HG02852 (cell line): ENCODE measurements around the gene AFAP1.
A peak's percentile ranks its signal among the peaks of the same experiment; 100 is the strongest.

Experiments
- ATAC-seq: cut with Tn5 transposase; IDR thresholded peaks from one replicate; pipeline ENCODE4 v1.9.1; 2021; ENCODE audit warnings: mild to moderate bottlenecking, moderate library complexity; ENCODE audit not compliant: unreplicated experiment

The AFAP1 gene

GRCh38 chr4:7939377-7940108 is at the start of gene AFAP1:
TSS of gene AFAP1 (minus strand) at chr4:7939861. CDS start at chr4:7872078, 67,783 bp downstream.
- peak; percentile 93 for ATAC-seq

- no peak for ATAC-seq
Observed at GRCh38 chr4:7988437-7988836, 48.8 kb upstream of the AFAP1 start.

DNA sequence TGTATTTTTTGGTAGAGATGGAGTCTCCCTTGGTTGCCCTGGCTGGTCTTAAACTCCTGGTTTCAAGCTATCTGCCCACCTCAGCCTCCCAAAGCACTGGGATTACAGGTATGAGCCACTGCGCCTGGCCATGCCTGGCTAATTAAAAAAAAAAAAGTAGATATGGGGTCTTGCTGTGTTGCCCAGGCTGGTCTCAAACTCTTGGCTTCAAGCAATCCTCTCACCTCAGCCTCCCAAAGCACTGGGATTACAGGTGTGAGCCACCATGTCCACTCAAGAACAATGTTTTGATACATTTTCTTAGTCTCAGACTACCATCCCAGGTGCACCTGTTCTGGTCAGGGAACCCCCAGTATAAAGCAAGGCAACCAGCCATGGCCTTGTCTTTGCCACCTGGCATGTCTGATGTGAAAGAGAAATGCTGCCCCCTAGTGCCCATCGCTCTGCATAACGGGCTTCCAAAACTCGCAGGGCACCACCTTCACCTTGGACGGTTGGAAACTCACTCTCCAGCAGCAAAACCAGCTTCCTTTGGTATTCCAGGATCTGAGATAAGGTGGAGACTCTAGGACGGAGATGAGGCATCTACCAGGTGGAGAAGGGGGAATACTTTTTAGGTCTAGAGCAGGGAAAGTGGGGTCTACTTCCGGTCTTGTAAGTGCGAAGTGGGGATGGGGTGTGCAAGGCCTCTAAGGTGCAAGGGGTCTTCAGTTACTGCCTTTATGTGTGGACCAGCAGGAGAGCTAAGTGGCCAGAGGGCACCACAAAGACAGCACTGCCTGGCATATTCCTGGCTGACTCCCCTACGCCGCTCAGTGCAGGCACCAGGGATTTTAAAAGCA is 47.7 kb upstream of the AFAP1 start:
- peak; percentile 80 for ATAC-seq

GRCh38 chr4:7985891-7986441 is 46.3 kb upstream of the AFAP1 start:
- no peak for ATAC-seq

DNA sequence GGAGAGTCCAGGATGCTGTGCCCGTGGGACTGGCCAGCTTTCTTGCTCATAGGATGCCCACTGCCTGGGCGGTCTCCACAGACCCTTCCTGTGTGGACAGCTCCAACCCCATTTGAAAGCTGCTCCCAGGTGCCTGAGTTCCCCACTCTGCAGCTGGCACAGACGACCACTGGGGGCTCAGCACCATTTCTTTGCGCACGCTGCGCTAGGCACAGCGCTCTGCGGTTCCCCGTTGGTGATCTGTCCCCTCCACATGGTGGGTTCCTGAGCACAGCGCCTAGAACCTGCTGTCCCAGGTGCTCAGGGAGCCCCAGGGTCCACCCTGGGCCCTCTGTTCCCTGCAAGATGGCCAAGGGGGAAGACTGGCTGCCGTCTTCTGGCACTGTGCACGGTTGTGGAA is 45.4 kb upstream of the AFAP1 start:
- ATAC-seq, result no peak

- no peak for ATAC-seq
Observed at GRCh38 chr4:7984286-7984925, 44.7 kb upstream of the AFAP1 start.

GRCh38 chr4:7983296-7983695 is 43.6 kb upstream of the AFAP1 start:
- ATAC-seq, result no peak

GRCh38 chr4:7981738-7982394 is 42.2 kb upstream of the AFAP1 start:
- no peak for ATAC-seq

DNA sequence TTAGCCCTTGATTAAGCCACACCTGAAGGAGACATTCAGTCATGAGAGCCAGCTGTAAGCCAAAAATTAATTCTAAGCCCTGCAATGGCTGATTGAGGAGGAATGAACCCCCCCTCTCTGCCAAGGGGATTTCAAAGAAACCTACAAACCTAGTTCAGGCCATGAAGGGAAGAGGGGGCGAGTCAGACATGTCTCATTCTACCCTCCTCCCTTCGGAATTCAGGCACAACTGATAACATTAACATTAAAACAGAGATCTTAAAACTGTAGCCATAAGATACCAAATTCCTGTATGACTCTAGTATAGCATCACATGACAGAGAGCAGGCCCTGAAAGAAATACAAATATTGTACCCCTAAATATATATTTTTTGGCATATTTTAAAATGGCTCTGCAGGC is 40.4 kb upstream of the AFAP1 start:
- ATAC-seq, result no peak

DNA sequence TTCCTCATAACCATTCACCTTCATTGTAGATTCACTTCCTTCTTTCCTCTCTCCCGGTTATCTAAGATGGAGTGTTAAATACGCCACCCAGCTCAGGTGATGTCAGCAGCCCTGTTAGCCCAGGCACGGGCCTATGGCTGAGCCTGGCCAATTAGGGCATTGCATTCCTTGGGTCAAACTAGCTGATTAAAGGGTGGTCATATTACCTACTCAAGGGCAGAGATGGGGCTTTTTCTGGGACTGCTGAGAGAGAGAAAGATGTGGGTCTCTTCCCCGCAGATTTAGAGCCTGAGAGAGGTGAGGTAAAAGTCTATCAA is 39.9 kb upstream of the AFAP1 start:
- no peak for ATAC-seq

GRCh38 chr4:7978907-7979651 is 39.4 kb upstream of the AFAP1 start:
- no peak for ATAC-seq

DNA sequence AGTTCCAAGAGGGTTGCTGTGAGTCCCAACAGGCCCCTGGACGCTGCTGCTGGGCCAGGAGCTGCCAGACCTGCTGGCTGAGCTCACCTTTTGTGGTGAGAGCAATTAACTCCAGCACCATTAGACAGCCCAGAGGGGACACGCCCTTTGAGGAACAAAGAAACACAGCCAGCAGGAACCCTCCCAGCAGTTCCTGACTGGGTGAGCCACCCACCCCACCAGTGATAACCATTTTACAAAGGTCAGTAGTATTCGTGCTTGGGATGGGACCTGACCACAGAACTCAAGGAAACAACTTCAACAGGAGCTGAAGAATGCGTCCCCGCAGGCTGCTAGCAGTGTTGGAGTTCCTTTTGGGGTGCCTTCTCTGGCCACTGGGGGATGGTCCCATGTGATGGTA is 38.8 kb upstream of the AFAP1 start:
- ATAC-seq, result no peak

DNA sequence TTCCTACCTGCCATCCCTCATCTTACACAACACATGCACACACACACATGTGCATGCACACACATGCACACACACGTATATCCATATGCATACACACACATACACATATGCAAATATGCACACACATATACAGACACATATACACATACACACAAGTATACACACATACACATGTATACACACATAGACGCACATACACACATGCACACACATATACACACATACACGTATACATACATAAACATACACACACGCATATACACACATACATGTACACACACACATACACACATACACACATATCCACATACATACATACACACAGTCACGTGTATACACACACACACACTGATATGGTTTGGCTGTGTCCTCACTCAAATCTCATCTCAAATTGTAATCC is 37.0 kb upstream of the AFAP1 start:
- ATAC-seq, result no peak

DNA sequence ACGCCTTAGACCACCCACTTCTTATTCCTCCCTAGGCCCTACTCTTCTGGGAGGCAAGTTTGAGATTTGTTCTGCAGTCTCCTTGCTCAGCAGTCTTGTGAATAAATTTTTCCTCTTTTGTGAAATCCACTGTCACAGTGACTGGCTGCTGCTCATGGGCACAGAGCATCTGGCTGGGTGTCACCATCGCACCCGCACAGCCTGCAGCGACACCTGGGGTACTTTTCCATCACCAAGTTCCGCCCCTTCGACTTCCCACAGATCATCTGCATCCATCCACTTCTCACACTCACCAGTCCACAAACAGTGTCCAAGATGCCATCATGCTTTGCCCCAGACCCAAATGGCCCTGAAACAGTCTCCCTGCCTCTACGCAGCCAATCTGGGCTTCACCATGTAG is 36.4 kb upstream of the AFAP1 start:
- ATAC-seq, result no peak

DNA sequence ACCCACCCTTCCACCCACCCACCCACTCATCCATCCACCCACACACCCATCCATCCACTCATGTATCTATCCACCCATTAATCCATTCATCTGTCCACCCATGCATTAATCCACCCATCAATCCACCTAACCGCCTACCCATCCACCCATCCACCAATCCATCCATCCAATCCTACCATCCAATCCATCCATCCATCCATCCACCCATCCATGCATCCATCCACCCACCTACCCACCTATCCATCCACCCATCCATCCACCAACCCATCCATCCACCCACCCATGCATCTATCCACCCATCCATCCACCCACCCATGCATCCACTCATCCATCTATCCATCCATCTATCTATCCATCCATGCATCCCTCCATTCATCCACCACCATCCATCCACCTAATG is 34.8 kb upstream of the AFAP1 start:
- ATAC-seq, result no peak

DNA sequence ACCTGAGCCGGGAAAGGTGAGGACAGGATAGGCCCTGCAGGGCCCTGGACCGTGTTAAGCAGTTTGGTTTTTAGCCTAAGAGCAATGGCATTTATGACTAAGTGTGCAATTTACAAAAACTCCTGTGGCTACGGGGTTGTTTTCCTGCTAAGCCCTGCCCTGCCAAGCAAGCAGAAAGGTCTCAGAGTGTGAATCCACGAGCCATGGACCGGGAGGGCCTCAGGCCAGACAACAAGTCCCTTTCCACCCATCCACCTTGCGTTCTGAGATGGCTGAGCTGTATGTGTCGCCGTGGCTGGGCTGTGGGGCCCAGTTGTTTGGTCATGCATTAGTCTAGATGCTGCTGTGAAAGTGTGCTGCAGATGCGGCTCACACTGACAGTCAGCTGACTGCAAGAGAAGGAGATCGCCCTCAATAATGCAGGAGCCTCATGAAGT is 33.9 kb upstream of the AFAP1 start:
- ATAC-seq, result no peak

- ATAC-seq, result no peak
Observed at GRCh38 chr4:7971881-7972500, 32.3 kb upstream of the AFAP1 start.

DNA sequence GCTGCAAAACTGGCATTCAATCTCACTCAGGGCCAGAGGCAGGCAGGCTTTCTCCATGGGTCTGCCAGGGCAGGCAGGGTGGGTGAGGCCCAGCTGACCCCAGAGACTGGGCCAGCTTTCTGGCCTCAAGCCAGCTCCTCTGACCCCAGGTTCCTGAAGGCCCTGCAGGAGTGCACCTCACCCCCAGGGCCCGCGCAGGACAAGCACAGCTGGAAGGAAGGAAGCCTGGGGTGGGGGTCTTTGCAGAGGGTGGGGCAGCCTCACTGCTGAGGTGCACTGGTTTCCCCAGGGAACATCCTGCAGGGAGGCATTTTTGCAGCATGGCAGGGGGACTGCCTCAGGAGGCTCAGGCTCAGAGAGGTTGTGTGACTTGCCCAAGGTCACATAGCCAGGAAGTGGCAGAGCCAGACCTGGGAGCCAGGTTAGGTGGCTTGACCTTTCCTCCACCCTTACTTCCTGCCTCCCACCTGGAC is 31.5 kb upstream of the AFAP1 start:
- no peak for ATAC-seq

GRCh38 chr4:7970361-7970946 is 30.8 kb upstream of the AFAP1 start:
- ATAC-seq, result no peak
